ENCODE data around the gene DNAH11. TPM values are rescaled to one million over a fixed set of nuclear protein-coding genes. Genes with fewer than 3 reads are reported as not detected.

DNAH11 gene
- total and polyA plus RNA-seq, 8 donors, result 0.86 to 7.6 (median 3.5) TPM

- Histone ChIP-seq H3K27ac (no peak overlapping the region), H3K4me3 (no peak overlapping the region), H3K36me3 (no peaks in the 10 kb centered on the region), H3K4me1 (peaks cover 5 to 9% of the 10 kb centered on the region in 2 donors), H3K9me3 (peaks cover 0 to 12% of the 10 kb centered on the region in 2 donors), H3K27me3 (no peaks in the 10 kb centered on the region)
- no peak for TF ChIP-seq CTCF (IDR thresholded peaks at IDR 0.05)
- intact Hi-C loops (cut with DNase I), result no loop called here
- ATAC-seq, result peak; percentile 78
- peak in 1 of 4 donors; percentile 37 for DNase-seq
These were observed 42.4 kb downstream of the DNAH11 start for GRCh38 chr7:21585070-21585724.

GRCh38 chr7:21587139-21587784, 44.4 kb downstream of the DNAH11 start:
- Histone ChIP-seq H3K36me3 (no peaks in the 10 kb centered on the region), H3K27me3 (no peaks in the 10 kb centered on the region), H3K4me1 (no peaks in the 10 kb centered on the region), H3K9me3 (peaks cover 0 to 12% of the 10 kb centered on the region in 2 donors), H3K27ac (no peak overlapping the region), H3K4me3 (no peak overlapping the region)
- no peak for DNase-seq
- ATAC-seq, result no peak
- intact Hi-C loops (cut with DNase I), result no loop called here
- TF ChIP-seq CTCF (IDR thresholded peaks at IDR 0.05), result no peak

GRCh38 chr7:21596801-21597200, 54.0 kb downstream of the DNAH11 start:
- intact Hi-C loops (cut with DNase I), result no loop called here
- TF ChIP-seq CTCF (IDR thresholded peaks at IDR 0.05), result no peak
- Histone ChIP-seq H3K36me3 (no peaks in the 10 kb centered on the region), H3K27ac (no peak overlapping the region), H3K9me3 (no peaks in the 10 kb centered on the region), H3K4me1 (no peaks in the 10 kb centered on the region), H3K27me3 (no peaks in the 10 kb centered on the region), H3K4me3 (no peak overlapping the region)
- DNase-seq (no peak), ATAC-seq (no peak)

- H3K27ac ChIP-seq, result no peak overlapping the region
- no peaks in the 10 kb centered on the region for H3K4me1 ChIP-seq
- no peak for DNase-seq
- H3K9me3 ChIP-seq, result no peaks in the 10 kb centered on the region
- no peak for TF ChIP-seq CTCF (IDR thresholded peaks at IDR 0.05)
- no peak for ATAC-seq
- no peaks in the 10 kb centered on the region for H3K36me3 ChIP-seq
- H3K4me3 ChIP-seq, result no peak overlapping the region
- H3K27me3 ChIP-seq, result no peaks in the 10 kb centered on the region
- intact Hi-C loops (cut with DNase I), result no loop called here
These were observed 60.6 kb downstream of the DNAH11 start for GRCh38 chr7:21603462-21603861.

GRCh38 chr7:21603972-21604749, 61.3 kb downstream of the DNAH11 start:
- Histone ChIP-seq H3K4me3 (no peak overlapping the region), H3K27ac (no peak overlapping the region), H3K36me3 (no peaks in the 10 kb centered on the region), H3K4me1 (no peaks in the 10 kb centered on the region), H3K27me3 (no peaks in the 10 kb centered on the region), H3K9me3 (no peaks in the 10 kb centered on the region)
- DNase-seq (no peak), ATAC-seq (no peak)
- no peak for TF ChIP-seq CTCF (IDR thresholded peaks at IDR 0.05)
- intact Hi-C loops (cut with DNase I), result no loop called here

Data from left lung (tissue), 10 donors.